ENCODE results near the gene SPATS2L. TPM values are rescaled to one million over a fixed set of nuclear protein-coding genes. Genes with fewer than 3 reads are reported as not detected.

The SPATS2L gene
- total and polyA plus RNA-seq, 2 experiments from 2014 or later: 118 to 154 TPM

DNA sequence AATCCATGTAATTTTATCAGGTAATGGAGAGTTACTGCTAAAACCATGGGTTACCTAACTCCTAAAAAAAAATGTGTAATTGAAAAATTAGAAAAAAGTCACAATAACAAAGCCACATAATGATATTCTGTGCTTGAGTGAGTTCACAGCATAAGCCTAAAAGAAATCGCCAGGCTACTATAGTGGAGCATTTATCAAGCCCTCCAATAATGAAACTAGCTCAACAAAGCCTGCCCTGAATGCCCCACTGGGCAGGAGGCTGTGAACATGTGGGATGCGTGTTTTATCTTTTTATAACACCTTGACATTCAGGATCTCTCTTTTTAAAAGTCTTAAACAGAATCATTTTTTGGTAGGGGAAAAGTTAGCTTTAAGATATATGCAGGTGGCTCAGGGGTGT lies 117.0 kb downstream of the SPATS2L start:
- Histone ChIP-seq H3K4me1 (ENCODE audit: insufficient read depth) (peaks cover 10% of the 10 kb centered on the region), H4K20me1 (replicated peaks; ENCODE audit: insufficient read depth) (no peaks in the 10 kb centered on the region), H3K79me2 (replicated peaks; ENCODE audit: insufficient read depth) (no peaks in the 10 kb centered on the region), H3K27ac (ENCODE audit: low read depth) (no peak overlapping the region; the same call in 1 of the 2 replicates), H3K4me3 (no peak overlapping the region), H3F3A (replicated peaks; ENCODE audit: low read depth) (no peaks in the 10 kb centered on the region), H3K27me3 (ENCODE audit: insufficient read depth) (no peaks in the 10 kb centered on the region), H2AFZ (no peak overlapping the region), H3K4me2 (no peak overlapping the region), H3K9me2 (ENCODE audit: insufficient read depth) (no peaks in the 10 kb centered on the region), H3K36me3 (ENCODE audit: insufficient read depth) (peaks cover 38% of the 10 kb centered on the region)
- peaks cover 4% of the 10 kb centered on the region for H3K27me3 Mint-ChIP-seq (ENCODE audit: insufficient read depth, low read depth, poor library complexity)
- DNase-seq (ENCODE audit: low spot score): no peak
- H3K4me3 Mint-ChIP-seq: no peak overlapping the region
- H3K36me3 Mint-ChIP-seq (ENCODE audit: low read depth): peaks cover 55% of the 10 kb centered on the region
- peaks cover 15% of the 10 kb centered on the region for H3K4me1 Mint-ChIP-seq
- no peaks in the 10 kb centered on the region for H3K9me3 Mint-ChIP-seq
- no peak for ATAC-seq
- no peak overlapping the region for H3K27ac Mint-ChIP-seq
- TF ChIP-seq, protein P1, sequence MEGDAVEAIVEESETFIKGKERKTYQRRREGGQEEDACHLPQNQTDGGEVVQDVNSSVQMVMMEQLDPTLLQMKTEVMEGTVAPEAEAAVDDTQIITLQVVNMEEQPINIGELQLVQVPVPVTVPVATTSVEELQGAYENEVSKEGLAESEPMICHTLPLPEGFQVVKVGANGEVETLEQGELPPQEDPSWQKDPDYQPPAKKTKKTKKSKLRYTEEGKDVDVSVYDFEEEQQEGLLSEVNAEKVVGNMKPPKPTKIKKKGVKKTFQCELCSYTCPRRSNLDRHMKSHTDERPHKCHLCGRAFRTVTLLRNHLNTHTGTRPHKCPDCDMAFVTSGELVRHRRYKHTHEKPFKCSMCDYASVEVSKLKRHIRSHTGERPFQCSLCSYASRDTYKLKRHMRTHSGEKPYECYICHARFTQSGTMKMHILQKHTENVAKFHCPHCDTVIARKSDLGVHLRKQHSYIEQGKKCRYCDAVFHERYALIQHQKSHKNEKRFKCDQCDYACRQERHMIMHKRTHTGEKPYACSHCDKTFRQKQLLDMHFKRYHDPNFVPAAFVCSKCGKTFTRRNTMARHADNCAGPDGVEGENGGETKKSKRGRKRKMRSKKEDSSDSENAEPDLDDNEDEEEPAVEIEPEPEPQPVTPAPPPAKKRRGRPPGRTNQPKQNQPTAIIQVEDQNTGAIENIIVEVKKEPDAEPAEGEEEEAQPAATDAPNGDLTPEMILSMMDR (conservative IDR thresholded peaks at IDR 0.05; ENCODE audit: low read depth in 2 of 2): no peak

DNA sequence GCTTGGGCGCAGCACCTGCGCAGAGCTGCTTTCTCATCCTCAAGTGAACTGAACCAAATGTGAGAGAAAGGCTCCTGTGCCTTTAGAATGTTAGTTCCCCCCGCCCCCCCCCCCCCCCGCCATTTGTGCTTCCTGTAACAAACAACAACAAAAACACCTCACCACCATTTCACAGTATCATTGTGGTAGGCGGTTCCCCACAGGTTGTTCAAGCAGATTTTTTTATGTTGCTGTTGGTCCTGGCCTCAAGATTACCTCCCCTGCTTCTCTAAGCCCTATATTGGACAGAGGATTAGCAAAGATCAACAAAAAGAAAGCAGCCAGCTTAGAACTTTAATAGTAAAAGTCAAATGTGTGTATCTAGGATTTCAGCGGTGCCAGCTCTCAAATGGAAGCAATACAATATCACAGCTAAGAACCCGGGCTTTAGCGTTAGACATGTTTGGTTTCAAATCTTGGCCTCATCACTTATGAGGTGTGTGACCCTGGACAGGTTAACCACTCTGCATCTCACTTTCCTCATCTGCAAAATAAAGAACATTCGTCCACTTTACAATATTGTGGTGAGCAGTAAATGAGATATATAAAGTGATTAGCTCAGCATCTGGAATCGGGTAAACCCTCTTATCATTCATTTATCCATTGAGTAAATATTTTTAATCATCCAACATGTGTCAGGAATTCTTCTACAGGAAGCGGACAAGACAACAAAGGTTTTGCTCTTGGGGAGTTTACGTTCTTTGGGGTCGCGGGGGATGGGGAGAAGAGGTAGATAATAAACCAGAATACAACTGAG lies 118.7 kb downstream of the SPATS2L start:
- Mint-ChIP-seq H3K27ac (peak overlapping the region; percentile 73), H3K9me3 (no peaks in the 10 kb centered on the region), H3K36me3 (ENCODE audit: low read depth) (peaks cover 39% of the 10 kb centered on the region), H3K4me3 (no peak overlapping the region), H3K4me1 (peaks cover 15% of the 10 kb centered on the region), H3K27me3 (ENCODE audit: insufficient read depth, low read depth, poor library complexity) (peaks cover 4% of the 10 kb centered on the region)
- no peak overlapping the region for H3K4me3 ChIP-seq
- H3K36me3 ChIP-seq (ENCODE audit: insufficient read depth): peaks cover 22% of the 10 kb centered on the region
- H2AFZ ChIP-seq: no peak overlapping the region
- H3K79me2 ChIP-seq (replicated peaks; ENCODE audit: insufficient read depth): no peaks in the 10 kb centered on the region
- H3K27me3 ChIP-seq (ENCODE audit: insufficient read depth): no peaks in the 10 kb centered on the region
- ATAC-seq (no peak), DNase-seq (ENCODE audit: low spot score) (no peak)
- H3K27ac ChIP-seq (ENCODE audit: low read depth): peak overlapping the region; percentile 75; the same call in 1 of the 2 replicates
- no peaks in the 10 kb centered on the region for H3F3A ChIP-seq (replicated peaks; ENCODE audit: low read depth)
- H4K20me1 ChIP-seq (replicated peaks; ENCODE audit: insufficient read depth): no peaks in the 10 kb centered on the region
- no peaks in the 10 kb centered on the region for H3K9me2 ChIP-seq (ENCODE audit: insufficient read depth)
- H3K4me2 ChIP-seq: no peak overlapping the region
- peaks cover 10% of the 10 kb centered on the region for H3K4me1 ChIP-seq (ENCODE audit: insufficient read depth)
- TF ChIP-seq EZH2 (IDR thresholded peaks at IDR 0.05; ENCODE audit: low read depth, unreplicated experiment): no peak
- TF ChIP-seq EZH2phosphoT487 (IDR thresholded peaks at IDR 0.05; ENCODE audit: unreplicated experiment): no peak
- TF ChIP-seq, protein P2, sequence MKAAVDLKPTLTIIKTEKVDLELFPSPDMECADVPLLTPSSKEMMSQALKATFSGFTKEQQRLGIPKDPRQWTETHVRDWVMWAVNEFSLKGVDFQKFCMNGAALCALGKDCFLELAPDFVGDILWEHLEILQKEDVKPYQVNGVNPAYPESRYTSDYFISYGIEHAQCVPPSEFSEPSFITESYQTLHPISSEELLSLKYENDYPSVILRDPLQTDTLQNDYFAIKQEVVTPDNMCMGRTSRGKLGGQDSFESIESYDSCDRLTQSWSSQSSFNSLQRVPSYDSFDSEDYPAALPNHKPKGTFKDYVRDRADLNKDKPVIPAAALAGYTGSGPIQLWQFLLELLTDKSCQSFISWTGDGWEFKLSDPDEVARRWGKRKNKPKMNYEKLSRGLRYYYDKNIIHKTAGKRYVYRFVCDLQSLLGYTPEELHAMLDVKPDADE (IDR thresholded peaks at IDR 0.05): no peak
- no peak for TF ChIP-seq NANOG (IDR thresholded peaks at IDR 0.05; ENCODE audit: borderline replicate concordance)
- TF ChIP-seq, protein P1 (conservative IDR thresholded peaks at IDR 0.05; ENCODE audit: low read depth in 2 of 2): no peak
- TF ChIP-seq, protein P3, sequence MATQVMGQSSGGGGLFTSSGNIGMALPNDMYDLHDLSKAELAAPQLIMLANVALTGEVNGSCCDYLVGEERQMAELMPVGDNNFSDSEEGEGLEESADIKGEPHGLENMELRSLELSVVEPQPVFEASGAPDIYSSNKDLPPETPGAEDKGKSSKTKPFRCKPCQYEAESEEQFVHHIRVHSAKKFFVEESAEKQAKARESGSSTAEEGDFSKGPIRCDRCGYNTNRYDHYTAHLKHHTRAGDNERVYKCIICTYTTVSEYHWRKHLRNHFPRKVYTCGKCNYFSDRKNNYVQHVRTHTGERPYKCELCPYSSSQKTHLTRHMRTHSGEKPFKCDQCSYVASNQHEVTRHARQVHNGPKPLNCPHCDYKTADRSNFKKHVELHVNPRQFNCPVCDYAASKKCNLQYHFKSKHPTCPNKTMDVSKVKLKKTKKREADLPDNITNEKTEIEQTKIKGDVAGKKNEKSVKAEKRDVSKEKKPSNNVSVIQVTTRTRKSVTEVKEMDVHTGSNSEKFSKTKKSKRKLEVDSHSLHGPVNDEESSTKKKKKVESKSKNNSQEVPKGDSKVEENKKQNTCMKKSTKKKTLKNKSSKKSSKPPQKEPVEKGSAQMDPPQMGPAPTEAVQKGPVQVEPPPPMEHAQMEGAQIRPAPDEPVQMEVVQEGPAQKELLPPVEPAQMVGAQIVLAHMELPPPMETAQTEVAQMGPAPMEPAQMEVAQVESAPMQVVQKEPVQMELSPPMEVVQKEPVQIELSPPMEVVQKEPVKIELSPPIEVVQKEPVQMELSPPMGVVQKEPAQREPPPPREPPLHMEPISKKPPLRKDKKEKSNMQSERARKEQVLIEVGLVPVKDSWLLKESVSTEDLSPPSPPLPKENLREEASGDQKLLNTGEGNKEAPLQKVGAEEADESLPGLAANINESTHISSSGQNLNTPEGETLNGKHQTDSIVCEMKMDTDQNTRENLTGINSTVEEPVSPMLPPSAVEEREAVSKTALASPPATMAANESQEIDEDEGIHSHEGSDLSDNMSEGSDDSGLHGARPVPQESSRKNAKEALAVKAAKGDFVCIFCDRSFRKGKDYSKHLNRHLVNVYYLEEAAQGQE (IDR thresholded peaks at IDR 0.05; ENCODE audit: unreplicated experiment): no peak

Measured in GM23338 (cell line).